Progenitor cell of endocrine pancreas (in vitro differentiated cells): ENCODE measurements around the gene LRRTM4. TPM values are rescaled to one million over a fixed set of nuclear protein-coding genes. Genes with fewer than 3 reads are reported as not detected.

Experiments
- DNase-seq: peaks from one replicate; pipeline ENCODE4 v3.0.0; 2021; ENCODE audit warnings: low spot score; ENCODE audit not compliant: unreplicated experiment
- H3K27ac Mint-ChIP-seq: 2 replicates; pipeline ENCODE4 v1.8.0; 2021; ENCODE audit warnings: mild to moderate bottlenecking, moderate library complexity, mixed read lengths
- H3K27me3 Mint-ChIP-seq: 2 replicates; pipeline ENCODE4 v1.8.0; 2021; ENCODE audit warnings: mixed read lengths
- H3K36me3 Mint-ChIP-seq: 2 replicates; pipeline ENCODE4 v1.8.0; 2022; ENCODE audit warnings: mixed read lengths; ENCODE audit not compliant: insufficient read depth
- H3K4me1 Mint-ChIP-seq: 2 replicates; pipeline ENCODE4 v1.8.0; 2021; ENCODE audit warnings: low read depth, mixed read lengths
- H3K4me3 Mint-ChIP-seq: 2 replicates; pipeline ENCODE4 v1.8.0; 2021; ENCODE audit warnings: low read depth, mild to moderate bottlenecking, moderate library complexity, mixed read lengths
- H3K9me3 Mint-ChIP-seq: 2 replicates; pipeline ENCODE4 v1.8.0; 2021; ENCODE audit warnings: low read depth, mixed read lengths
- CTCF ChIP-seq: fragments of 200-600 bp; sonication (generic); IDR thresholded peaks from one replicate; pipeline ENCODE4 v1.5.0; 2021; ENCODE audit warnings: antibody characterized with exemption, mild to moderate bottlenecking; ENCODE audit not compliant: unreplicated experiment
- total RNA-seq: library from RNA; stranded (reverse); gene quantifications from 2 replicates; pipeline ENCODE4 v1.2.1, GENCODE V29; 2021

LRRTM4 gene
- total RNA-seq, 1 donor from 2014 or later = 2.3 TPM

- no peaks in the 10 kb centered on the region for H3K9me3 Mint-ChIP-seq
- DNase-seq = no peak
- no peaks in the 10 kb centered on the region for H3K4me1 Mint-ChIP-seq
- no peak overlapping the region for H3K27ac Mint-ChIP-seq
- TF ChIP-seq CTCF = no peak
- H3K36me3 Mint-ChIP-seq = no peaks in the 10 kb centered on the region
- H3K4me3 Mint-ChIP-seq = no peak overlapping the region
- no peaks in the 10 kb centered on the region for H3K27me3 Mint-ChIP-seq
These were observed 594.1 kb downstream of the LRRTM4 start for GRCh38 chr2:76928026-76928425.

- Mint-ChIP-seq H3K36me3 (no peaks in the 10 kb centered on the region), H3K4me3 (no peak overlapping the region), H3K9me3 (no peaks in the 10 kb centered on the region), H3K27ac (no peak overlapping the region), H3K27me3 (no peaks in the 10 kb centered on the region), H3K4me1 (peaks cover 6% of the 10 kb centered on the region)
- TF ChIP-seq CTCF = no peak
- no peak for DNase-seq
These were observed 601.2 kb downstream of the LRRTM4 start for GRCh38 chr2:76921006-76921405.

GRCh38 chr2:76895469-76895868 lies 626.7 kb downstream of the LRRTM4 start:
- H3K27me3 Mint-ChIP-seq = no peaks in the 10 kb centered on the region
- no peaks in the 10 kb centered on the region for H3K4me1 Mint-ChIP-seq

GRCh38 chr2:76870581-76870980 lies 651.6 kb downstream of the LRRTM4 start:
- H3K27me3 Mint-ChIP-seq = no peaks in the 10 kb centered on the region
- no peak overlapping the region for H3K27ac Mint-ChIP-seq
- no peaks in the 10 kb centered on the region for H3K4me1 Mint-ChIP-seq
- H3K36me3 Mint-ChIP-seq = no peaks in the 10 kb centered on the region
- no peaks in the 10 kb centered on the region for H3K9me3 Mint-ChIP-seq
- DNase-seq = no peak
- no peak for TF ChIP-seq CTCF
- H3K4me3 Mint-ChIP-seq = no peak overlapping the region

More at GRCh38 chr2:76895469-76895868, 626.7 kb downstream of the LRRTM4 start:
- Mint-ChIP-seq H3K27ac (no peak overlapping the region), H3K36me3 (no peaks in the 10 kb centered on the region), H3K4me3 (no peak overlapping the region), H3K9me3 (no peaks in the 10 kb centered on the region)
- no peak for TF ChIP-seq CTCF
- no peak for DNase-seq

GRCh38 chr2:76870011-76870410 lies 652.2 kb downstream of the LRRTM4 start:
- Mint-ChIP-seq H3K4me1 (no peaks in the 10 kb centered on the region), H3K27me3 (no peaks in the 10 kb centered on the region), H3K36me3 (no peaks in the 10 kb centered on the region), H3K4me3 (no peak overlapping the region), H3K9me3 (no peaks in the 10 kb centered on the region), H3K27ac (no peak overlapping the region)
- no peak for TF ChIP-seq CTCF
- DNase-seq = no peak
